SIG-M5 treated with dmso at 0.1 percent for 504 hours (cell line): ENCODE measurements around the gene FAM98C.
"Not testable (repeated sequence)": the region's sequence is repeated elsewhere in the genome, so short reads cannot be mapped to it uniquely, and the experiment has no call there.

Source experiments
- DNase-seq: peaks from one replicate; lab custom pipeline; 2025; ENCODE audit not compliant: unreplicated experiment; lab: John Stamatoyannopoulos, UW

Gene FAM98C

GRCh38 chr19:38395381-38396114 lies 7.3 kb upstream of the FAM98C start:
- DNase-seq: no peak

DNA sequence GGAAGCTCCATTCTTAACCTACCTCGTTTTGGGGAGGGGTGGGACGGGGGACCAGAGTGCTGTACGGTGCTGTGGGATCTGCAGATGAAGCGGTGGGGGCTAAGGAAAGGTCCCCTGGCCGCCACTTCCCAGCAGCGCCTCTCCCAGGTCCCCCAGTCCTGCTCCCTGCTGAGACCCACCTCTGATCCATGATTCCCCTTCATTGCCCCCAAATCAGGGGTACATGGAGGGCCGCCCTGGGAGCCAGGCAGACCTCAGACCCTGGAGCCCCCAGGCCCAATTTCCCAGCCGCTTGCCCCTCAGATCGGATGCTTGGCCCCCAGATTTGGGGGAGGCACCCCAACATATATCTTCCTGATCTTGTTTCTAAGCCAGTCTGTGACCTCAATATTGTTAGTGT lies 3.8 kb upstream of the FAM98C start:
- DNase-seq: no peak

DNA sequence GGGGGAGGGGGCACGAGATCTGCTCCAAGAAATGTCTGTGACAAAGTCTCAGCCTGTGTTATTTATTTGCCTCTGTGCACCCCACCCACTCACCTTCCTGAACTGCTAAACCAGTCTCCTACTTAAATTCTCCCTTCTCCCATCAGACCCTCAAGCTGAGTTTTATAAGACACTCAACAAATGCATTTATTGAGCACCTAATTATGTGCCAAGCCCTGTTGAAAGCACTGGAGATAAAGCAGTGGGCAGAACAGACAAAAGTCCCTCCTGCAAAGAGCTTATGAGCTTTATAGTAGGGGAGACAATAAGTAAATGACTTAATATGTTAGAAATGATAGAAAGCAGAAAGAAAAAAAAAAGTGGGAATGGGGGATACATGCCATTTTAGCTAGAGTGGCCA lies 3.4 kb upstream of the FAM98C start:
- no peak for DNase-seq

- DNase-seq: no peak
Measured at GRCh38 chr19:38400361-38400760, 2.5 kb upstream of the FAM98C start.

- no peak for DNase-seq
Measured at GRCh38 chr19:38401148-38401547, 1.7 kb upstream of the FAM98C start.

- DNase-seq: no peak
Measured at GRCh38 chr19:38402623-38402966, 298 bp upstream of the FAM98C start.

DNA sequence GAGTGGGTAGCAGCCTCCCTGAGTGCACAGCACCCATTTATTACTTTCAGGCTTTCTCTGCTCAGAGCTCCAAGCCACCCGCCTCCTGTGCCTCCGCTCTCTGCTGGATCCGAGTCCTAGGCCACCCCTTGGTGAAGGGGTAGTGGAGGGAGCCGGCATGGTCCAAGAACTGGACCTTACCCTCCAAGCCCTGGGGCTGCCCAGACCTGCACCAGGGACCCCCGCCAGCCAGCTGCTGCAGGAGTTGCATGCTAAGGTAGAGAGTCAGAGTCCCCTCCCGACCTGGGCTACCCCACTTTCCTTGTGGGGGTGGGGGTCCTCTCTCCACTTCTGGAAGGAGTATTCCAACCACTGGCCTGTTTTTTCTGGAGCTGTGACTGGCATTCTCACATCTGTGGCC lies 2.0 kb downstream of the FAM98C start:
- DNase-seq: no peak

- no peak for DNase-seq
Measured at GRCh38 chr19:38405276-38405675, 2.4 kb downstream of the FAM98C start.

DNA sequence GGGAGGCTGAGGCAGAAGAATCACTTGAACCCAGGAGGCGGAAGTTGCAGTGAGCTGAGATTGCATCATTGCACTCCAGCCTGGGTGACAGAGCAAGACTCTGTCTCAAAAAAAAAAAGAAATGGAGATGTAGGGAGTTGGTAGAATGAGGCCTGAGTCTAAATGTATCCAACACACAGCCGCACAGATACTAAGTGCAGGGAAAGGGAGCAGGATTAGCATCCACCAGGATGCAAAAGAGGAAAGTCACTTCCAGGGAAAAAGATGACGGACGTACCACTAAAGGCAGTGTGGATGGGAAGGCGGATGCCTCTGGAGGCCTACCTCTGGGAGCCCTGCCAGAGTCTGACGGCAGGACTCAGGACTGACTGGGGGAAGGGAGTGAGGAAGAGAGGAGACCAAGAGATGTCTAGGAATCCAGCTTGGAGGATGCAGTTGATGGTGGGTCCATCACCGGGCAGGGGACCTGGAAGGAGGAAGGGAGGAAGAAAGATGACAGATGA lies 6.8 kb downstream of the FAM98C start:
- DNase-seq: no peak

GRCh38 chr19:38410407-38410806 lies 7.5 kb downstream of the FAM98C start:
- DNase-seq: not testable (repeated sequence)

DNA sequence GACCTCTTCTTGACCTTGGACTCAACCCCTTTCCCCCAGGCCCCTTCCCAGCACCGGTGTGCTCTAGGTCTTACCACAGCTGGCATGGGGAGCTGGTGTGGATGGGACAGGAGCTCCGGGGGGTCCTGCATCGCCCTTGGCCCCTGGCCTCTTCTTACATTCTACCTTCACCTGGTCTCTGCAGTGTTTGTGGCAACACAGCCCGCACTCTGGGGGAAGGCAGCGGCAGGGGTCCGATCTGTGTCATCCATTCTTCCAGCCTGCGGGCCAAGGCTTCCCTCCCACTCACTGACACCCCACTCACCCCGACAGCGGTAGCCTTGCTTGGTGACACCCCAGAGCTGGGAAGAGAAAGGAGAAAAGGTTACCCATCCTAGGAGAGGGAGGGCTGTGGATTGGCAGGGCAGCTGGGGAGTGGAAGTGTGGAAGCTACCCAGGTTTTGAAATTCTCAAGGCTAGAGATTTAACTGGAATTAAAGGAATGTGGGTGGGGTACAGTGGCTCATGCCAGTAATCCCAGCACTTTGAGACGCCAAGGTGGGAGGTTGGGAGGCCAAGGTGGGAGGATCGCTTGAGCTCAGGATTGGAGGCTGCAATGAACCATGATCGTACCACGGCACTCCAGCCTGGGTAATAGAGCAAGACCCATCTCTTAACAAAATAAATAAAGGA lies 8.3 kb downstream of the FAM98C start:
- no peak for DNase-seq

DNA sequence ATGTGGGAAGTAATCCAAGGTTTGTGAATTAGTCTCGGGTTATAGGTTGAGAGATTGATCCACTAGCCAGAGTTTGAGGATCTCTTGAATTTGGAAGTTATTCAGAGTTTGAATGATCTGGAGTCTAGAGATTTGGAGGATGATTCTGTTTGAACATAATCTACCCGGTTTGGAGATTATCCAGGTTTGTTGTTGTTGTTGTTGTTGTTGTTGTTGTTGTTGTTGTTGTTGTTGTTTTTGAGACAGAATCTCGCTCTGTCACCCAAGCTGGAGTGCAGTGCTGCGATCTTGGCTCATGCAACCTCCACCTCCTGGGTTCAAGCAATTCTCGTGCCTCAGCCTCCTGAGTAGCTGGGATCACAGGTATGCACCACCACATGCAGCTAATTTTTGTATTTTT lies 9.0 kb downstream of the FAM98C start:
- not testable (repeated sequence) for DNase-seq

DNA sequence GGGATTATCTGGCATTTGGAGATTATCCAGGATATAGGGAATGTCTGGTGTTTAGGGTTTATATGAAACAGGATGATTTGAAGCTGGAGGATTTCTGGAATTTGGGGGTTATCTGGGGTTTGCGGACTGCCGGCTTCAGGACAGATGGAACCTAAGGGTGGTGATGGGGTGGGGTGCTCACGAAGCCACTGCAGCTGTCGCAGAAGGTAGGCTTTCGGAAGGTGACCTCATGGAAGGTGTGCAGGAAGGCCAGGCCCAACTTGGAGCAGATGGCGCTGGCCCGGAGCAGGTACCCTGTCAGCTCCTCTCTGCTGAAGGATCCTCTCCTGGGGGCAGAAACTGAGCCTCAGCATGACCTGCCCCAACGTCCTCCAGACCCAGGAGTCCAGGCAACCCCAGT lies 9.6 kb downstream of the FAM98C start:
- DNase-seq: no peak

DNA sequence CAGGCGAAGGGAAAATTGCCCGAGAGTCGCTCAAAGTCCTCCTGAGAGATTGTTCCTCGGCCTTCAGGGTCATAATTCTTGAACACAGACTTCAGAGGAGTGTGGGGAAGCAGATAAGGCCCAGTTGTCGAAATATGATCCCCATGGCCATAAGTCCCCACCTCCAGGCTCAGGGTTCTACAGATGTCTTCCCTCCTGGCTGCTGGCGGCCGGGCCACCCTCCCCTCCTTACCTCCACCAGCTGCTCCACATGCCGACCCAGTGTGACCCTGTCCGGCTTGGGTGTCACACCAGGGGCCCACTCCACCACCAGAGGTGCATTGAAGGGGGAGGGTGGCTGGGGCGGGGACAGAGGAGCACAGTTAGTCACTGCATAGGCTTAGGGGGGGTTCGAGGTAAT lies 10.1 kb downstream of the FAM98C start:
- no peak for DNase-seq

- DNase-seq: no peak
Measured at GRCh38 chr19:38413416-38413815, 10.5 kb downstream of the FAM98C start.

GRCh38 chr19:38417146-38417543 lies 14.3 kb downstream of the FAM98C start:
- no peak for DNase-seq

DNA sequence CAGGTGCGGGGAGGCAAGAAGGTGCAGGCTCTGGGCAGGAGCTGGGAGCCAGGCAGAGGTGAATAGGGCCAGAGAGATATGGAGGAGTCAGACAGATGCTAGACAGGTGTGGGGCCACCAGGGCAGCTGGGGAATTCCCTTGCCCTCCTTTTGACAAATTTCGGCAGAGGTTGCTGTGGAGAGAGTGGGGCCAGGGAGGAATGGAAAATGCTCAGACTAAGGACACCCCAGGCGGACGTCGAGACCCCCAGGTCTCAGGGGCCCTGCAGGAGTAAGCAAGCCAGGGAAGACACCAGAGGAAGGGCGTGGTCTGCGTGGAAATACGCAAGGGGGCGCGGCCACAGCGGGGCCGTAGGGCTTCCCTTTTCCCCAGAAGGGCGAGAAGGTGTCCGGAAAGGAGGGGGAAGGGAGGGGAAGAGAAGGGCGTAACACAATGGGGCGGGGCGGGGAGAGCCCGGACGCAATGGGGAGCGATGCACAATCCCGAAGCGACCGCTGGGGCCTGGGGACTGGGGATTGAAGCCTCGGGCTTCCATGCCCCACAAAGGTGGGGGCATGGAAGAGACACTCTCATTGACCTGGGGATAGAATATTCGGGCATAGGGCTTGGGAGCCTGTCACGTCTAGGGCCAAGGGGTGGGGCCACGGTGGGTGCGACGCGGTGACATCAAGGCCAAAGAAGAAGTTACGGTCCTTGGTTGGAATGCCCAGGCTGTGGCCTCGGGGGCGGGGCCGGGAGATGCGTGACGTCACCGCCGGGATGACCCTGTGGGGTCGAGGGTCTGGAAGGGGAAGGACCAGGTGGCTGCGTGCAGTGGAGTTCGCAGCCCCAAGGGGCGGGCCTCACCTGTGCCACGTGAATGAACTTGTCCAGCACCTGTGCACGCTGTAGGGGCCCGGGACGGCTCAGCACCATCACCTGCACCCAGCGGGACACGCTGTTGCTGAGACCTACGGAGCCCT lies 14.9 kb downstream of the FAM98C start:
- DNase-seq: peak; percentile 86

DNA sequence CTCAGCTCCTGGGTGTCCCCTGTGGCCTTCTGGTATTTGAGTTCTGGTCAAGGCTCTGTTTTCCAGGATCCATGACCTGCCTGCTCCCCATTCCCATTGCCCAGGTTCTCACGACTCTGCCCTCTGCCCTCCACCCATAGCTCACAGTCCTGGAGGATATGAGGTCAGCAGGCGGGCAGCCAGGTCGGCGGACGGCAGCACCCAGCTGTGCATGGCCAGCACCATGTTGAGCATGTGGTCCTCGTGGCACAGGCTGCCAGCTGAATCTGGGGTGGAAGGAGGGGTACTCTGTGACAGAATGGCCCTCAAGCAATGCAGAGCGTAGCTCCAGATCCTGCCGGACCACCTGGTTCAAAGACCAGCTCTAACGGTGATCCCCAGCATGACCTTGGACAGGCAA lies 18.0 kb downstream of the FAM98C start:
- no peak for DNase-seq

DNA sequence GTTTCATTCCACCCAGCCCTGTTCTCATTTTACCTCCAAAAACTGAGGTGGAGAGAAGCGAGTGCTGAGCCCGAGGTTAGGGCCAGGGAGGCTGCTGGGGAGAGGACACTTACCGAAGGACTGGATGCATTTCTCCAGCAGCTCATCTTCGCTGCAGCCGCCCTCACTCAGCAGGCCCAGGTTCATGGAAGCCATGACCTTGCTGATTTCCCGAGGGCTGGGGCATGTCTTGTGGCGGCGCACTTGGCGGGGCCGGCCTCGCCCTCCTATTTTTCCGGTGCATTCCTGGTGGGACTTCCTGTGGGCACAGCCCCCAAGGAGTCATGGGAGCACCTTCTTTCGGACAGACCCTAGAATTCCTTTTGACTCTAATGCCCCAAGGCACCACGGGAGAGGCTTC lies 19.0 kb downstream of the FAM98C start:
- no peak for DNase-seq

- no peak for DNase-seq
Measured at GRCh38 chr19:38422438-38422837, 19.5 kb downstream of the FAM98C start.

DNA sequence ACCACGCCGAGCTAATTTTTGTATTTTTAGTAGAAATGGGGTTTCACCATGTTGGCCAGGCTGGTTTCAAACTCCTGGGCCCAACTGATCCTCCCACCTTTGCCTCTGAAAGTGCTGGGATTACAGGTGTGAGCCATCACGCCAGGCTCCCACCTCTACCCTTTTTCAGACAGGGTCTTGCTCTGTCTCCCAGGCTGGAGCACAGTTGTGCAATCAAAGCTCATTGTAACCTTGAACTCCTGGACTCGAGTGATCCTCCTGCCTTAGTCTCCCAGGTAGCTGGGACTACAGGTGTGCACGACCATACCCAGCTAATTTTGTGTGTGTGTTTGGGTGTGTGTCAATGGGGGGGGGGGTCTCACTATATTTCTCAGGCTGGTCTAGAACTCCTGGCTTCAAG lies 21.4 kb downstream of the FAM98C start:
- DNase-seq: no peak
